Ovary (tissue), 3 donors: Measurements from ENCODE around the gene GABRG3.

Experiments used
- CTCF ChIP-seq, 3 donors: fragments of 450-650 bp in 2 of 3; fragments of 200-600 bp in 1 of 3; IDR thresholded peaks; one replicate each; pipeline versions ENCODE4 v1.5.1 to v1.8.0; 2016 to 2022; ENCODE audit warnings: antibody characterized with exemption in 3 of 3, mild to moderate bottlenecking in 1 of 3
- POLR2A ChIP-seq: fragments of 450-650 bp; IDR thresholded peaks from one replicate; pipeline ENCODE4 v1.6.1; 2017; ENCODE audit warnings: antibody characterized with exemption, mild to moderate bottlenecking, moderate library complexity
- donor health status: DM: no; HTN: no; CAD: no.

GRCh38 chr15:27123808-27124207 is 152.8 kb downstream of the GABRG3 start:
- TF ChIP-seq CTCF (IDR thresholded peaks at IDR 0.05), result no peak
- TF ChIP-seq POLR2A, result no peak
